HG02943 (cell line): ENCODE results near the gene PHOX2A.
"Not testable (repeated sequence)": the region's sequence is repeated elsewhere in the genome, so short reads cannot be mapped to it uniquely, and the experiment has no call there.

Experiments used
- ATAC-seq: cut with Tn5 transposase; IDR thresholded peaks from one replicate; pipeline ENCODE4 v1.9.1; 2021; ENCODE audit warnings: mild to moderate bottlenecking, low read depth, moderate library complexity; ENCODE audit not compliant: unreplicated experiment

The PHOX2A gene

GRCh38 chr11:72244060-72244360, at the start of gene PHOX2A:
Gene PHOX2A (minus strand): TSS chr11:72244176. CDS start chr11:72244004, 172 bp downstream.
- ATAC-seq, result no peak

- ATAC-seq, result no peak
Measured at GRCh38 chr11:72293391-72293790, 49.4 kb upstream of the PHOX2A start.

- ATAC-seq, result no peak
Measured at GRCh38 chr11:72292106-72292785, 48.3 kb upstream of the PHOX2A start.

- ATAC-seq, result not testable (repeated sequence)
Measured at GRCh38 chr11:72290741-72291140, 46.8 kb upstream of the PHOX2A start.

GRCh38 chr11:72287293-72287692, 43.3 kb upstream of the PHOX2A start:
- no peak for ATAC-seq

- ATAC-seq, result no peak
Measured at GRCh38 chr11:72283947-72284346, 40.0 kb upstream of the PHOX2A start.

- ATAC-seq, result no peak
Measured at GRCh38 chr11:72280726-72281315, 36.8 kb upstream of the PHOX2A start.

GRCh38 chr11:72280037-72280436, 36.1 kb upstream of the PHOX2A start:
- ATAC-seq, result no peak

GRCh38 chr11:72278905-72279304, 34.9 kb upstream of the PHOX2A start:
- no peak for ATAC-seq

- ATAC-seq, result no peak
Measured at GRCh38 chr11:72274435-72274834, 30.5 kb upstream of the PHOX2A start.

GRCh38 chr11:72271980-72272379, 28.0 kb upstream of the PHOX2A start:
- no peak for ATAC-seq

- no peak for ATAC-seq
Measured at GRCh38 chr11:72267956-72268617, 24.1 kb upstream of the PHOX2A start.

GRCh38 chr11:72266960-72267359, 23.0 kb upstream of the PHOX2A start:
- ATAC-seq, result not testable (repeated sequence)

GRCh38 chr11:72265951-72266350, 22.0 kb upstream of the PHOX2A start:
- no peak for ATAC-seq

GRCh38 chr11:72263361-72263760, 19.4 kb upstream of the PHOX2A start:
- no peak for ATAC-seq

GRCh38 chr11:72260574-72260973, 16.6 kb upstream of the PHOX2A start:
- no peak for ATAC-seq

- ATAC-seq, result no peak
Measured at GRCh38 chr11:72259490-72259889, 15.5 kb upstream of the PHOX2A start.

GRCh38 chr11:72257570-72257969, 13.6 kb upstream of the PHOX2A start:
- no peak for ATAC-seq

GRCh38 chr11:72254299-72254993, 10.5 kb upstream of the PHOX2A start:
- ATAC-seq, result no peak

- no peak for ATAC-seq
Measured at GRCh38 chr11:72253392-72253791, 9.4 kb upstream of the PHOX2A start.

- ATAC-seq, result no peak
Measured at GRCh38 chr11:72251614-72252013, 7.6 kb upstream of the PHOX2A start.
